LNCaP clone FGC (cell line): ENCODE results near the gene SOHLH2.

Experiments
- DNase-seq: peaks from one replicate; pipeline ENCODE4 v3.0.0-alpha.2; 2011; ENCODE audit warnings: low read depth
- H3K4me3 ChIP-seq: 2 replicates; pipeline ENCODE4 v1.5.1; 2011; ENCODE audit warnings: mild to moderate bottlenecking, low read depth, low read length, control low read depth
- CTCF ChIP-seq: IDR thresholded peaks from 2 replicates; pipeline ENCODE4 v1.5.1; 2012; ENCODE audit warnings: mild to moderate bottlenecking; ENCODE audit not compliant: control insufficient read depth, insufficient read depth; ENCODE audit errors: extremely low read depth

Gene SOHLH2

GRCh38 chr13:36214163-36214921, at the start of gene SOHLH2:
SOHLH2 (minus strand) TSS chr13:36214556; CDS start chr13:36214526, 30 bp downstream.
- no peak for DNase-seq
- TF ChIP-seq CTCF, result no peak
- no peak within 1 kb of the TSS for H3K4me3 ChIP-seq

DNA sequence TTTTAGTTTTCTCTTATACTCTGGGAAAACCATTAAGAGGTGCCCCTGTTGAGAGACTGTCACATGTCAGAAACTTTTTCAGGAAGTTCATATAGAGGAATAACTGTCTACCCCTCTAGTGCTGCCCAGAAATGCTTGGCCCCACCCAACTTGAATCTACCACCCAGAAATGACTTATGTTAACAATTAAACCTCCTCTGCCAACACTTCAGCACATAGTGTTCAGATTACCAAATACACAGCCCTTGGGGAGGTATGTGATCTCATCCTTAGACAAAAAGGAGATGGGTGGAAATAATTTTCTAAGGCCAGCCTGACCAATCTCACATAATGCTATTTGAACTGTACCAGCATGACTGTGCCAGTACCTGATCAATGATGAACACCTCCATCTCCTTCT, 47.6 kb upstream of the SOHLH2 start:
- TF ChIP-seq CTCF, result no peak
- H3K4me3 ChIP-seq, result no peak overlapping the region
- no peak for DNase-seq

DNA sequence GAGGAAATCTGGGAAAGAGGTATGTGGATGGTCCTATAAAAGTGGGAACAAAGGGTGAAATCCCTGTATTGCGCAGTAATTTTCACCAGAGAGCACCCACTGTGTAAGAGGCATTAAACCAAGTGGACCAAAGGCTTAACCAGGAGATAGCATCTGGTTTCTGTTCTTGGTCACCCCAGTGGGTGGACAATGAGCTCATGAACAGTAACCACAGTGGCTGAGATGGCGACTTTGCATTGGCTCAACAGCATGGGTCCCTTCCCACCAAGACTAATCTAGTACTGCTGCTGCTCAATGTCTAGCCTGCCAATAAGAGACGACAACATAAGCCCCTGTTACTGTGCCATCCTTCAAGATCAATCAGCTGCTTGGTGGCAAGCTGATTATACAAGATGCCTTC, 46.7 kb upstream of the SOHLH2 start:
- H3K4me3 ChIP-seq, result no peak overlapping the region
- TF ChIP-seq CTCF, result no peak
- no peak for DNase-seq

GRCh38 chr13:36259361-36260137, 45.2 kb upstream of the SOHLH2 start:
- DNase-seq, result no peak
- no peak for TF ChIP-seq CTCF
- H3K4me3 ChIP-seq, result no peak overlapping the region

DNA sequence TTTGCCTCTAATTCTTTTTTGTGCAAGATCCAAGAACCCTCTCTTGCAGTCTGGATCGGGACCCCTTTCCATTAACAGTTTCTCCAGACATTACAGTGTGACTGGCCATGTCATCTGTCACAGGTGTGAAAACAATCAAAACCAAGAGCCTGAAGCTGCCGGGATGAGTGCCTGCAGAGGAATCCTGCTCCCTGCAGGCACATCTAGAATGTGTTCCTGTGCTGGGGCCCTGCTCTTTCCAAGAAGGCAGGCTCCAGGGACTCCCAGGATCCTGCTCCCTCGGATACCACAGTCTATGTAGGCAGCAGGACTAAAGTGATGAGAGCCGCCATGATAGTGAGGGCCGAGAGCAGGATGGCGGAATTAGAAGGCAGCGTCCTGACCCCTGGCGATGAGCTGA, 44.5 kb upstream of the SOHLH2 start:
- TF ChIP-seq CTCF, result no peak
- H3K4me3 ChIP-seq, result no peak overlapping the region
- DNase-seq, result no peak

GRCh38 chr13:36251526-36251925, 37.2 kb upstream of the SOHLH2 start:
- no peak overlapping the region for H3K4me3 ChIP-seq
- no peak for DNase-seq
- no peak for TF ChIP-seq CTCF
